HG02943 (cell line): ENCODE data around the gene PELI2.
"Not testable (repeated sequence)": the region's sequence is repeated elsewhere in the genome, so short reads cannot be mapped to it uniquely, and the experiment has no call there.

Source experiments
- ATAC-seq: cut with Tn5 transposase; IDR thresholded peaks from one replicate; pipeline ENCODE4 v1.9.1; 2021; ENCODE audit warnings: mild to moderate bottlenecking, low read depth, moderate library complexity; ENCODE audit not compliant: unreplicated experiment

PELI2 gene

DNA sequence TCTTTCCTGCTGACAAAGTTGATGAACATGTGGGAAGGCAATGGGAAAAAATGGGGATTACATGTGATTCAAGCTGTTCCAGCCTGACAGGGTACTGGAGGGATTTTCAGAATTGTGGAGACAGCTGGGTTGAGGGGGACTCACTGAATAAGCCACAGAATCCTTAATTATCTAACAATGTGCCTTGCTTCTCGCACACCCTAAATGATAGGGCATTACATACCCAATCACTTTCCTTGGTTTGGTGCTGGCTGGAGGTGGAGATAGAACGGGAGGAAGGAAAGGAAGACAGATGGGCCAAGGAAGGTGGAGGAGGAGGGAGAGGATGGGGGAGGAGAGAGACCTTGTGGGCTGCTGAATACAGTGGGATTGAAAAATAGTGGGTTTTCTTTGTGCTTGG lies 20.7 kb downstream of the PELI2 start:
- ATAC-seq = no peak

DNA sequence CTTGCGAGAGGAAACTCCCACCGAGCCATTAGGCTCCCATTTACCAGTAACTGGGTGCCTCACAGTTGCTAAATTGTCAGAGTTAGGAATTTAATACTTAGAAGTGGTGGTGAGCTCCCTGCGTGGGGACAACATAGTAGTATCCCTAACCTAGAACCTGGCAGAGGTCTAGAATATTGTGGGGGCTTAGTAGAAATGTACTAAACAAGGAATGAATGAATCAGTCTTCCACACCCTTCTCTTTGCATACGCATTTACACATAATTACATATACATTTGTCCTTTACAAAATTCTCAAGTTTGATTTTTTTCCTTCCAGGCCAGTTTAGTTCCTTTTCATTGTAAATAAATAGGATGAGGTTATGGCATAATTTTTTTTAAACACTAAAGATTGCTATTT lies 24.1 kb downstream of the PELI2 start:
- no peak for ATAC-seq

DNA sequence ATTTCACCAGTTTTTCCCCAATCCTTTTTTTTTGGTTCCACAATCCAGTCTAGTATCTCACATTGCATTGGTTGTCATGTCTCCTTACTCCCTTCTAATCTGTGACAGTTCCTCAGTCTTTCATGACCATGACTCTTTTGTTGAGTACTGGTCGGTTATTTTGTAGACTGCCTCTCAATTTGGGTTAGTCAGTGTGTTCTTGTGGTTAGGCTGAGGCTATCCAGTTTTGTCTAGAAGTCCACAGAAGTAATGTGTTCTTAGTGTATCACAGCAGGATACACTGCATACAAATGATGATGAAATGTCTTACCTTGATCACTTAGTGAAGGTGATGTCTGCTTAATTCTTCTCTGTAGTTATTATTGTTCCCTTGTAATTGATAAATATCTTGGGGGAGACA lies 24.8 kb downstream of the PELI2 start:
- no peak for ATAC-seq

DNA sequence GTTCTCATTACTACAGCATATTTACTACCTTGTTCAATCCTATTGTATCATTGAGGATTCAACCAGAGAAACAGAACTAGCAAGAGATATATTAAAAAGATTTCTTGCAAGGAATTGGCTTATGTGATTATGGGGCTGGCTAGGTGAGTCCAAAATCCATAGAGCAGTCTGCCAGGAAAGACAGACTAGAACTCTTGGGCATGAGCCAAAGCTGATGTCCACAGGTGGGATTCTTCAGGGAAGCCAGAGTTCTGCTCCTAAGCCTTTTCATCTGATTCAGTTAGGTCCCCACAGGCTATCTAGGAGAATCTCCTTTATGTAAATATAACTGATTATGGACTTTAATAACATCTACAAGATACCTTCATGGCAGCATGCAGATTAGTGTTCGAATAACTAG lies 26.0 kb downstream of the PELI2 start:
- ATAC-seq = no peak

DNA sequence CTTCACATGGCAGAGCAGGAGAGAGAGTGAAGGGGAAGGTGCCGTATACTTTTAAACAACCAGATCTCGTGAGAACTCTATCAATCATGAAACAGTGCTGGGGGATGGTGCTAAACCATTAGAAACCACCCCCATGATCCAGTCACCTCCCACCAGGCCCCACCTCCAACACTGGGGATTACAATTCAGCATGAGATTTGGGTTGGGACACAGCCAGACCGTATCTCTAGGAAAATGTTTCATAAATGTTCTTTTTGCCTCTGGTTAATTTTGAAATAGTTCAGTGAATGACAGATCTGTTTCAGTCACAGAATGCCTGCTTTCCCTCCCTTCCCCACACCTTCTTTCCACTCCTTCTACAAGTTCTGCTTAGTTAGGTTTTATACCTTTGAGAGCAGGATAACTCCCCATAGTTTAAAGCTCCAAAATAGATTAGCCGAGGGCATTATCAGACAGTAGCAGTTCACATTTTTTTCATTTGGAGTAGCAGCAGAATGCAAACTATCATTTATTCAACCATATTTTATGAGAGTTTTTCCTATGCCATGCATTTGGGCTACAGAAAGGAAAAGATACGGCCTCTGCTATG lies 27.1 kb downstream of the PELI2 start:
- no peak for ATAC-seq

DNA sequence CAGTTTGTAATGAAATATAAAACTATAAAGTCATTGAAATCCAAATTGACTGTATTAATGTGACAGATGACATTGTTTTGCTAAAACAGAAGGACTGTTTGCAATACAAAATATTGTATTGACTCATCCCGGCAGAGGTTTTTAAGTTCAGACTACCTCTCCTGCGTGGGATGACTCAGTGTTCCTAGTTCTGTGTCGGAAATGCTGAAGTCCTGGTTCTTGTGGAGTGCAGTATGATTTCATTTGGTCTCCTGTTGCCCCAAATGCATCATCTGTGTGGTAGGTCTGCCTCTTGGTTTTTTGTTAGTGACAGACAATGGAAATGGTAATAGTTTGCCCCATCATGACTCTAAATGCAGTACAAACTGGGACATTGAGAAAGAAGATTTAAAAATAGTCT lies 27.8 kb downstream of the PELI2 start:
- ATAC-seq = no peak

DNA sequence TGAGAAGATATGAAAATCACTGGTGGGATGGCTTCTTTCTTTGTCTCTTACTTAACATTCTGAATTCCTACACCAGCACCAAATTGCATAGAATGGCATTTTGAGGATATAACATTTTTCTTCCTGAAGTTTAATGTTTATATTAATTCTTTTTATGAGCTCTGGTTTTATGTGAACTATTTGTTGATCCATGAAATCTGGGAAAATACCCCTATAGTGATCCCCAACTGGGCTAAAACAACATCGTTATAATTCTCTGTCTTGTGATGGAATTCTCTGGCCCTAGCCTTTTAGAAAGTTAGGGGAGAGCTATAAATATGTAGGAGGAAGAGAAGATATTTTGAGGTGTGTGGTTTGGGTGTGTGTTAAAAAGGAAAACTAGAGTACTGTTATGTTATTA lies 29.2 kb downstream of the PELI2 start:
- no peak for ATAC-seq

DNA sequence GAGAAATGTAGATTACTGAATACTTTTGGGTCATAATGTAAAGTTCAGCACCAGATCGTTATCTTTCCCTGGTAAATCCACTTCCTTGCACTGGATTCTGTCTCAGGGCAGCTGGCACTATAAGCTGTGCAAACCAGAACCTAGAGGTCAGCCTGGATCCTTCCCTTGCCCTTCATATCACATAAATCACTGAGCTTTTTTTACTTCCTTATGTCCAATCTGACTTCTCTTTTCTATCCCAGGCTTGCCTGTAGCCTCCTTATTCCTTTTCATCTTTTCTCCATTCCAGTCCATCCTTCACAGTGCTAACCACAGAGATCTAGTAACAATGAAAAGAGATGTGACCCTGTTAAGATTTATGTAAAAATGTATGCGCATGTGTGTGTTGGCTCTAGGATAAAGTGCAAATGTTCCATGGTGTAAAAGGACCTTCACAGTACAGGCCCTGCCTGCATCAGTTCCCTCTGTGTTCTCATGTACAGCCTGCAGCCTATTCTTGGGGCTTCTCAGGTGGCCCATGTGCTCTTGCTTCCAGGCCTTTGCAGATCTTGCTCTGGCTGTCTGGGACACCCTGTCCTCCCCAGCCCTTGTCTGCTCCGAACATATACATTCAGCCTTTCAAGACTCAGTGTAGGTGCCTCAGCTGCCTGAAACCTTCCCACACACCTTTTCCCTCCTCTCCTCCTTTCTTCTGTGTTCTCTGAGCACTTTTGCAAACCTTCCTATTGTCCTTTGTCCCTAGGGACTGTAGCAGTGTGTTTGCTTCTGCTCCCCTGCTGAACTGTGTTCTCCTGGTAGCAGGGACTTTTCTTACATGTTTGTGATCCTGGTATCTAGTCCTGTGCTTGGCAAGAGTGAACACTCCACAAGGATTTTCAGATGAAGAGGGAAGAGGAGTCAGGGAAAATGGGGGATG lies 30.0 kb downstream of the PELI2 start:
- no peak for ATAC-seq

DNA sequence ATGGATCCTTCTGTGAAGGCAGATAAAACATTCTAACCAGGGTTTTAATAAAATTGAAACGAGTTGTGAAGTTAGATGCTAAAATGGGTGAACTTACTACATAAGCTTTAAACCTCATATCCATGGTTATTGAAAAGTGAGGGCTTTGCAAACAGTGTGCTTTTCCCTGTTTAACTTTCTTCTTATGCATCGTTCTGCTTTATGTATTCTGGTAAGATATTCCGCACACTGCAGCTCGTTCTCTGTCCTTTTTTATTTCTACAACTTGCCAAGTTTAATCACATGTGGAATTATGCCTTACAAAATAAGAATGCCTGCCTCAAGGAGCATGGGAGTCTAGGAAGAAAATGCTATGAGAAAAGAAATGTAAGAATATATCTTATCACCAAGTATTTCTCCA lies 30.9 kb downstream of the PELI2 start:
- ATAC-seq = no peak

DNA sequence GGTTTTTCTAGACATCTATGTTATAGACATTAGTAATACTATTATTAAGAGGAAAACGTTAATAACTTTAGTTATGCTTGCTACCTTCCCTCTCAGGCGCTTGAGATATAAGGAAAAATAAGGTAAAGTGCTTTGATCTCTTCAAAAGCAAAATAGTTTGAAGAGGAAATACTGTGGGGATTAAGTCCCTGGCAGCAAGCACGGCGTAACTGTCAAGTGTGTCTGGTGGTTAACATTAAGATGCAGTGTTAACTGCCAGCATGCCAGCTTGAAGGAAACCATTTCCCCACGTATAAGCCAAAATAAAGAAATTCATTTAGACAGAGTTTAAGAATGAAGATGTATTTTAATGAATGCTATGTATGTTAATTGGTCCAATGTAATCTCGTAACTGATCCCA lies 31.8 kb downstream of the PELI2 start:
- ATAC-seq = no peak

DNA sequence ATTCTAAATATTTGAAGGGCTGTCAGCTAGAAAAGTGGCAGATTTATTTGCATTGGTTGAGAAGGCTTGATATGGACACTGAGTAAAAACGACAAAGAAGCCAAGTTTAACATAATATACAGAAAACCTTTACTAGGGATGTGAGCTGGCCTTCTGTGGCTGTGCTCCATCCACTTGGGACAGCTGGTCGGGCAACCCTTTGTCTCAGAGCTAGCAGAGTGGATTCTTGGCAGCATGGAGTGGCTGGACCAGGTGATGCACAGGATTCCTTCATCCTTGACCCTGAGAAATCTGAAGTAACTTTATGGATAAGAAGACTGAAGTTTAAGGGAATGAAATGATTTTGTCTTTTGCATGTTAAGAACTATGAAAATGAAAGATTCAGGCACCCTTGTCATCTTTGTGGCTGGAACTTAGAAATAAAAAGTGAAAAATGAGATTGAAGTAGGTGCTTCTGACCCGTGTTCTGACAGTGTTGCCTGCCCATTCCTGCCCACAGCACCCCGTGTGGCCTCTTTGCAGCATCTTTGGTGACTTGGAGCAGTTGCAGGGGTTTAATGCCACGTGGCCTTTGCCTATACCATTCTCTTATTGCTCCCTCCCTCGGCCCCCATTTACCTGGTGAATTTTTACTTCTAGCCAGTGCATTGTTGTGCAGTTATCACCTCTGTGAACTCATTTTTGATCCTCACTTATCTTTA lies 32.6 kb downstream of the PELI2 start:
- no peak for ATAC-seq

DNA sequence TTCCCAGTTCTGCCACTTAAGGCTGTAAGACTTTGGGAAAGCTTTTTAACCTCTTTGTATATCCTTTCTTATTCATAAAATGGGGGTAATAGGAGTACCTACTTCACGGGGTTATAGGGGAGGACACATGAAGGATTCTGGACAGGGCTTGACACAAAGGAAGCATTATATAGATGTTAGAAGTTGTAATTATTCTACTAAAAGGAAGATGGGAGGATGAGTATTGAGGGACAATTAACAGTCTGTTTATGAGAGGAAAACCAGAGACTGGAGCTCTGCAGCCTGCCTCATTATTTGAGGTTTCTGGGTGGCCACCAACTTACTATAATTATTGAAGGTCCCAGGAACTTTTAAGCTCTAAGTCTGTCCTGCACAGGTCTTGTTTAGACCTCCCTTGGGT lies 34.0 kb downstream of the PELI2 start:
- ATAC-seq = no peak

DNA sequence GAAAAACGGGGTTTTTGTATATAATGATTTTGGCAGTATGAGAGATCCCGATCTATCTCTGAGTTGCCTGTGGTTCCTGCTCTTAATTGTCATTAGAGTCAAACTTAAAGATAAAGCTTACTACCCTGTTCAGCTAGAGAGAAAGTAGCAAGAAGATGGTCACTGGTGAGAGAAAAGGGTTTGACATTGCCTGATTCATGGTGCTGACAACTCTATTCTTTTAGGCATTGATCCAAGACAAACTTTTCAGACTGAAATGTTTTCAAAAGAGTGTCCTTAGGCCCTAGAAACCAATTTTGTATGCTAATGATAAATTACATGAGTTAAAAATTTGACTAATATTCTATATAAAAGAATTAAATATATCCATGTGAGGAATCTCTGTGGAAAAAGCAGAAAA lies 35.1 kb downstream of the PELI2 start:
- no peak for ATAC-seq

DNA sequence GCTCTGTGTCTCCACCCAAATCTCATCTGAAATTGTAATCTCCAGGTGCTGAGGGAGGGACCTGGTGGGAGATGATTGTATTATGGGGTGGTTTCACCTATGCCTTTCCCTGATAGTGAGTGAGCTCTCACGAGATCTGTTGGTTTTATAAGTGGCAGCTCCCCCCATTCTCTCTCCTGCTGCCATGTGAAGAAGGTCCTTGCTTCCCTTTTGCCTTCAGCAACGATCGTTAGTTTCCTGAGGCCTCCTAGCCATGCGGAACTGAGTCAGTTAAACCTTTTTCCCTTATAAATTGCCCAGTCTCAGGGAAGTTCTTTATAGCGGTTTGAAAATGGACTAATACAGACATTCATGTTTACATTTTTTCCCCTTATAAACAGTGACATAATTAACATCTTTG lies 36.1 kb downstream of the PELI2 start:
- no peak for ATAC-seq

DNA sequence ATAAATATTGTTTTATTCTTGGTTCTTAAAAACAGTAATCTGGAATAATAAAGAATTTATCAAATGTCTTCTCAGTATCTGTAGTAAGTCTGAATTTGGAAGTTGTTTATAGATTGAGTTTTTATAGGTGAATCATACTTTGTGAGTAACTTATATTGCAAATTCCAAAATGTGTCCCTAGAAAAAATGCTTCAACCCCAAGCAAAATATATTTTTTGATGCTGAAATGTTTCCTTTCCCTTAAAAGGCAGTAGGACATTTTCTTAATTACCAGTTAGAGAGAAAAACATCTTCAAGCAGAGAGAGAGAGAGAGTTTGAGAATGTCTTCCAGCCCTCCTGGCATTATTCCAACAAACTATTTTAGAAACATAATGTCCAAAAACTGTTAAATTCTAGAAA lies 37.9 kb downstream of the PELI2 start:
- ATAC-seq = no peak

DNA sequence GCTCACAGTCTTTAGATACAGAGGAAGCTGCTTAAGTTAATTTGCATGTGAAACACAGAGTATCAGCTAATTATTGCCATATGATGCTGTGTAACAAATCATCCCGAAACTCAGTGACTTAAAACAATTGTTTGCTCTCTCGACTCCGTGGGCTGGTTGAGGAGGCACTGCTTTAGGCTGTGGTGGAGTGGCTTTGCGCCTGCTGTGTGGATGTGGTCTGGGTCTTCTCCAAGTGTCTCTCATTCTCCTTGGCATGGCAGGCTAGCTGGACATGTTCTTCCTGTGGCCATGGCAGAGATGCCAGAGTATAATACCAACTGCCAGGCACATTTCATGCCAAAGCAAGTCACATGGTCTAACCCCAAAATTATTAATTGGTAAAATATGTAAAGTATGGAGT lies 40.9 kb downstream of the PELI2 start:
- no peak for ATAC-seq

DNA sequence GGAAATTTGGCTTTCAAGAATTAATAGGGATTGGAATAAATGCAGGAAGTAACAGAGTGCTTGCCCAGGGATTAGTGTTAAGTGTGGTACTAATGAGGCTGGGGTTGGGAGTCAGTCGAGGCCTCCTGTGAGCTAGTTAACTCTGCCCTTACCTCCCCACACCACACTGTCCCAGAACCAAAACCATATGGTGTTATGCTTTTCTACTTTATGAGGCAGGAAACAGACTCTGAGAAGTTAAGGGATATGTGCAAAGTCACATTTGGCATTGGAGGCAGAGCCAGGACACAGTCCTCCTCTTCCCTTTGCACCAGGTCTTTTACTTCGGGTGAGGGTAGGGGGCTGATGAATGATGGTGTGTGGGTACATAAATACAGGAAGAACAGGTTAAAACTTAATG lies 41.9 kb downstream of the PELI2 start:
- ATAC-seq = no peak

DNA sequence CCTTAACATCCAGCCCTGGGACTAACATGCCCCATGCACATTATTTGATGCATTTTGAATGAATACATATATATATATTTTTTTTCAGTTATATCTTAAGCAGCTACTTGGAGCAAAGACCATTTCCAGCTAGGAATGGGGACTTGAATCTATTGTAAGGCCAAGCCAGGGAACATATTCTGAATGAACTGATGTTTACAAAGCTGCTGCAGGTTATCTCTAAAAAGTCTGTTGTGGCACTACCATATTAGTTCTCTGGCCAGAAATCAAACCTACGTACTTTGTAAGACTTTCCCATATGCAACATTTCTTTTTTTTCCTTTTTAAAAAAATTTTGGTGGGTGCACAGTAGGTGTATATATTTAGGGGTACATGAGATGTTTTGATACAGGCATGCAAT lies 43.4 kb downstream of the PELI2 start:
- no peak for ATAC-seq

DNA sequence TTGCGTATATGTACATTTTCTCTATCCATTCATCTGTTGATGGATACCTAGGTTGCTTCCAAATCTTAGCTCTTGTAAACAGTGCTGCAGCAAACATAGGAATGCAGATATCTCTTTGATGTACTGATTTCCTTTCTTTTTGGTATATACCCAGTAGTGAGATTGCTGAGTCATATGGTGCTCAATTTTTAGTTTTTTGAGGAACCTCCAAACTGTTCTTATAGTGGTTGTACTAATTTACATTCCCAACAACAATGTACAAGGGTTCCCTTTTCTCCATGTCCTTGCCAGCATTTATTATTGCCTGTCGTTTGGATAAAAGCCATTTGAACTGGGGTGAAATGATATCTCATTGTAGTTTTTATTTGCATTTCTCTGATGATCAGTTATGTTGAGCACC lies 44.3 kb downstream of the PELI2 start:
- no peak for ATAC-seq

DNA sequence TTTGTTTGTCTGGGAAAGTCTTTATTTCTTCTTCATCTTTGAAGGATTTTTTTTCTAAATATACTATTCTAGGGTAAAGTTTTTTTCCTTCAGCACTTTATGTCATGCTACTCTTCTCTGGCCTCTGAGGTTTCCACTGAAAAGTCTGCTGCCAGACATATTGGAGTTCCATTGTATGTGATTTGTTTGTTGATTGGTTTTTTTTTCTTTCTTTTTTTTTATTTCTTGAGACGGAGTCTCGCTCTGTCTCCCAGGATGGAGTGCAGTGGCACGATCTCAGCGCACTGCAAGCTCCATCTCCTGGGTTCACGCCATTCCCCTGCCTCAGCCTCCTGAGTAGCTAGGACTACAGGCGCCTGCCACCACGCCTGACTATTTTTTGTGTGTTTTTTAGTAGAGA lies 48.4 kb downstream of the PELI2 start:
- ATAC-seq = not testable (repeated sequence)

DNA sequence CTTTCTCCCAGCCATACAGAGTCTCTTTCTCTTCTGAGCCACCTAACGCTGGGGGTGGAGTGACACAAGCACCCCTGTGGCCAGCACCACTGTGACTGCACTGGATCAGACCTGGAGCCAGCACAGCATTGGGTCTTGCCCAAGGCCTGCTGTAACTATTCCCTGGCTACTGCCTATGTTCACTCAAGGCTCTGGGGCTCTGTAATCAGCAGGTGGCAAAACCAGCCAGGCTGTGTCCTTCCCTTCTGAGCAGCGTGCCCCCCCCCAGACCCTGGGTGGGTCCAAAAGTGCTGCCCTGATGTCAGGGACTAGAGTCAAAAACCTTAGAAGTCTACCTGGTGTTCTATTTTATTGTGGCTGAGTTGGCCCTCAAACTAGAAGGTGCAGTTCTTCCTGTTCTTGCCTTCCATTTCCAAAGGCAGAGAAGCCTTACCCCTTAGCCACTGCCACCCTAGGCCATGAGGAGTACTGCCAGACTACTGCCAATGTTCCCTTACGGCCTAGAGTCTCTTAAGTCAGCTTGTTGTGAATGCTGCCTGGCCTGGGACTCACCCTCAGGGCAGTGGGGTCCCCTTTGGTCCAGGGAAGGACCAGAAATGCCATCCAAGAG lies 49.9 kb downstream of the PELI2 start:
- no peak for ATAC-seq
